Uterus (tissue), 2 donors: ENCODE measurements around the gene RGS6.

ENCODE experiments used
- CTCF ChIP-seq, 4 experiments: fragments of 200-600 bp in 2 of 4; fragments of 450-650 bp in 2 of 4; sonication (generic) in 2 of 4; IDR thresholded peaks; one replicate each; pipeline ENCODE4 v1.5.1; 2016 to 2019; ENCODE audit warnings: antibody characterized with exemption in 4 of 4, mild to moderate bottlenecking in 2 of 4, moderate library complexity in 1 of 4
- POLR2A ChIP-seq, 2 donors: fragments of 450-650 bp; IDR thresholded peaks; one replicate each; pipeline ENCODE4 v1.6.1; 2016; ENCODE audit warnings: antibody characterized with exemption in 2 of 2, mild to moderate bottlenecking in 1 of 2, moderate library complexity in 1 of 2

GRCh38 chr14:72500234-72500838 lies 568.1 kb downstream of the RGS6 start:
- TF ChIP-seq CTCF (IDR thresholded peaks at IDR 0.05) (no peak), POLR2A (IDR thresholded peaks at IDR 0.05) (no peak)
